C4-2B (cell line): Measurements from ENCODE around the gene ALDH3A1.

ENCODE experiments used
- CTCF ChIP-seq: fragments of 450-650 bp; conservative IDR thresholded peaks from 2 replicates; pipeline ENCODE4 v1.5.1; 2017; ENCODE audit warnings: mild to moderate bottlenecking
- ZFX ChIP-seq: fragments of 450-650 bp; IDR thresholded peaks from 2 replicates; pipeline ENCODE4 v1.6.1; 2017

- TF ChIP-seq CTCF (no peak), ZFX (no peak)
Observed at GRCh38 chr17:19702217-19702641, 45.9 kb downstream of the ALDH3A1 start.
